HG02981 (cell line): Measurements from ENCODE around the gene PCDHGA1.
A peak's percentile ranks its signal among the peaks of the same experiment; 100 is the strongest.
"Not testable (repeated sequence)": the region's sequence is repeated elsewhere in the genome, so short reads cannot be mapped to it uniquely, and the experiment has no call there.

Source experiments
- ATAC-seq: cut with Tn5 transposase; IDR thresholded peaks from one replicate; pipeline ENCODE4 v1.9.1; 2021; ENCODE audit warnings: mild to moderate bottlenecking, moderate library complexity; ENCODE audit not compliant: unreplicated experiment

The PCDHGA1 gene

DNA sequence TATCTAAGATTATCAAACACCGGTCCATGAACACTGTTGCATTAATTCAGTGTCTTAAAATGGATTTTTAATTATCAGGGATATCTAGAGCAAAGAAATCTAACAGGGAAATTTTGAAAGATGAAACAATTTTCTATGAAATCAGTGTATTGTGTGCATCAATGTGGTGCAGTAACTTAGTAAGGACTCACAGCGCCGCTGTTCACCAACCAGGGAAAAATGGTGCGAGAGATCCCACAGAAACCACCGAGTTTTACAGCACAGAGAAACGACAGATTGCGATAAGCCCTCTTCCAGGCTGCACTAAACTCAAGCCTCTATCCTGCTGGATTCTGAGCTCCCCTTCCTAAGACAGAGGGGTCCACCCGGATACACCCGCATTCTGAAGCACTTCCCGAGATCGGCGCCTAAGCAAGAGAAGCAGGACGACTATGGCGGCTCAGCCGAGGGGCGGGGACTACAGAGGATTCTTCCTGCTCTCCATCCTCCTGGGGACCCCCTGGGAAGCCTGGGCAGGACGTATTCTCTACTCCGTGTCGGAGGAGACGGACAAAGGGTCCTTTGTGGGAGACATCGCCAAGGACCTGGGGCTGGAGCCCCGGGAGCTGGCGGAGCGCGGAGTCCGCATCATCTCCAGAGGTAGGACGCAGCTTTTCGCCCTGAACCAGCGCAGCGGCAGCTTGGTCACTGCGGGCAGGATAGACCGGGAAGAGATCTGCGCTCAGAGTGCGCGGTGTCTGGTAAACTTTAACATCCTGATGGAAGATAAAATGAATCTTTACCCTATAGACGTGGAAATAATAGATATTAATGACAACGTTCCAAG is 52.4 kb downstream of the PCDHGA1 start, which contains the start of gene PCDHGA7:
Gene PCDHGA7 (plus strand): TSS at position 274 of the 826 bp plus-strand sequence. CDS start 158 bp downstream, at position 432.
- no peak for ATAC-seq

DNA sequence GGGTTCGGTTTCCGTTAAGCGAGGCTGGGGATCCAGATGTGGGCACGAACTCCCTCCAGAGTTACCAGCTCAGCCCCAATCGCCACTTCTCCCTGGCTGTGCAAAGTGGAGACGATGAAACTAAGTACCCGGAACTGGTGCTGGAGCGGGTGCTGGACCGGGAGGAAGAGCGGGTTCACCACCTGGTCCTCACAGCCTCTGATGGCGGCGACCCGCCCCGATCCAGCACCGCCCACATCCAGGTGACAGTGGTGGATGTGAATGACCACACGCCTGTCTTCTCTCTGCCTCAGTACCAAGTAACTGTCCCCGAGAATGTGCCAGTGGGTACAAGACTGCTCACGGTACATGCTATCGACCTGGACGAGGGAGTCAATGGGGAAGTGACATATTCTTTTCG is 53.0 kb downstream of the PCDHGA1 start:
- ATAC-seq: no peak

DNA sequence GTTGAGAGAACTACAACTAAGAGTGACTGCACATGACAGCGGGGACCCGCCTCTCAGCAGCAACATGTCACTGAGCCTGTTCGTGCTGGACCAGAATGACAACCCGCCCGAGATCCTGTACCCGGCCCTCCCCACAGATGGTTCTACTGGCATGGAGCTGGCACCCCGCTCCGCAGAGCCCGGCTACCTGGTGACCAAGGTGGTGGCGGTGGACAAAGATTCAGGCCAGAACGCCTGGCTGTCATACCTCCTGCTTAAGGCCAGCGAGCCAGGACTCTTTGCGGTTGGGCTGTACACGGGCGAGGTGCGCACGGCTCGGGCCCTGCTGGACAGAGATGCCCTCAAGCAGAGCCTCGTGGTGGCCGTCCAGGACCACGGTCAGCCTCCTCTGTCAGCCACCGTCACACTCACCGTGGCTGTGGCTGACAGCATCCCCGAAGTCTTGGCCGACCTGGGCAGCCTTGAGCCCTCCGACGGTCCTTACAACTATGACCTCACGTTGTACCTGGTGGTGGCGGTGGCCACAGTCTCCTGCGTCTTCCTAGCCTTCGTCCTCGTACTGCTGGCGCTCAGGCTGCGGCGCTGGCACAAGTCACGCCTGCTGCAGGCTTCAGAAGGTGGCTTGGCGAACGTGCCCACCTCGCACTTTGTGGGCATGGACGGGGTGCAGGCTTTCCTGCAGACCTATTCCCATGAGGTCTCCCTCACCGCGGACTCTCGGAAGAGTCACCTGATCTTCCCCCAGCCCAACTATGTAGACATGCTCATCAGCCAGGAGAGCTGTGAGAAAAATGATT is 54.4 kb downstream of the PCDHGA1 start:
- ATAC-seq: no peak

DNA sequence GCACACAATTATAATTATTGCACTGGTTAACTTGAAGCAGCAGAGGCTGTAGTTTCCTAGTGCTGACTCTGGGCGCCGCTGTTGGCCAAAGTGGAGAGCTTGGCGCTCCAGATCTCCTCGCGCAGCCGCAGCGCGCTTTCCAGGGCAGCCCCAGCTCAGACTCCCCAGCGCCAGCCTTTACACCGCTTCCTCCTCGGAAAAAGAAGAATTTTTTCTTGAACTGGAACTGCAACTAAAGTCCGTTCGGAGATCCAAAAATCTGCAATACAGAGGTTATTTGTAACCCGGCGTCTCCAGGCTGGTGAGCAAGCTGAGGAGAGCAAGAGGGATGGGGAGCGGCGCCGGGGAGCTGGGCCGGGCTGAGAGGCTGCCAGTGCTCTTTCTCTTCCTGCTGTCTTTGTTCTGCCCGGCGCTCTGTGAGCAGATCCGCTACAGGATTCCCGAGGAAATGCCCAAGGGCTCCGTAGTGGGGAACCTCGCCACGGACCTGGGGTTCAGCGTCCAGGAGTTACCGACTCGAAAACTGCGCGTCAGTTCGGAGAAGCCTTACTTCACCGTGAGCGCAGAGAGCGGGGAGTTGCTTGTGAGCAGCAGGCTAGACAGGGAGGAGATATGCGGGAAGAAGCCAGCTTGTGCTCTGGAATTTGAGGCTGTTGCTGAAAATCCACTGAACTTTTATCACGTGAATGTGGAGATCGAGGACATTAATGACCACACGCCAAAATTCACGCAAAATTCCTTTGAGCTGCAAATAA is 57.4 kb downstream of the PCDHGA1 start, which contains the start of gene PCDHGB4:
Gene PCDHGB4 (plus strand): TSS at position 142 of the 755 bp plus-strand sequence. CDS start 187 bp downstream, at position 329.
- peak; percentile 47 for ATAC-seq

DNA sequence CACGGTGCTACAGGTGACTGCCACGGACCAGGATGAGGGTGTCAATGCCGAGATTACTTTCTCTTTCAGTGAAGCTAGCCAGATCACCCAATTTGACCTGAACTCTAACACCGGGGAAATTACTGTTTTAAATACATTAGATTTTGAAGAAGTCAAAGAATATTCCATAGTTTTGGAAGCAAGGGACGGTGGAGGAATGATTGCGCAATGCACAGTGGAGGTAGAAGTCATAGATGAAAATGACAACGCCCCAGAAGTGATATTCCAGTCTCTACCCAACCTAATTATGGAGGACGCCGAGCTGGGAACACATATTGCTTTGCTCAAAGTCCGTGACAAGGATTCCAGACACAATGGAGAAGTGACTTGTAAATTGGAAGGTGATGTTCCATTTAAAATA is 58.3 kb downstream of the PCDHGA1 start:
- ATAC-seq: no peak

DNA sequence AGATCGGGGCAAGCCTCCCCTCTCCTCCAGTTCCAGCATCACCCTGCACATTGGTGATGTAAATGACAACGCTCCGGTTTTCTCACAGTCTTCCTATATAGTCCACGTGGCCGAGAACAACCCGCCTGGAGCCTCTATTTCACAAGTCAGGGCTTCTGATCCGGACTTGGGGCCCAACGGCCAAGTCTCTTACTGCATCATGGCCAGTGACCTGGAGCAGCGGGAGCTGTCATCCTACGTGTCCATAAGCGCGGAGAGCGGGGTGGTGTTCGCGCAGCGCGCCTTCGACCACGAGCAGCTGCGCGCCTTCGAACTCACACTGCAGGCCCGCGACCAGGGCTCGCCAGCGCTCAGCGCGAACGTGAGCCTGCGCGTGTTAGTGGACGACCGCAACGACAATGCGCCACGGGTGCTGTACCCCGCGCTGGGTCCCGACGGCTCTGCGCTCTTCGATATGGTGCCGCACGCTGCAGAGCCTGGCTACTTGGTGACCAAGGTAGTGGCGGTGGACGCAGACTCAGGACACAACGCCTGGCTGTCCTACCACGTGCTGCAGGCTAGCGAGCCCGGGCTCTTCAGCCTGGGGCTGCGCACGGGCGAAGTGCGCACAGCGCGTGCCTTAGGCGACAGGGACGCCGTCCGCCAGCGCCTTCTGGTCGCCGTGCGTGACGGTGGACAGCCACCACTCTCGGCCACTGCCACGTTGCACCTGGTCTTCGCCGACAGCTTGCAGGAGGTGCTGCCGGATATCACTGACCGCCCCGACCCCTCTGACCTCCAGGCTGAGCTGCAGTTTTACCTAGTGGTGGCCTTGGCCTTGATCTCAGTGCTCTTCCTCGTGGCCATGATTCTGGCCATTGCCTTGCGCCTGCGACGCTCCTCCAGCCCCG is 59.1 kb downstream of the PCDHGA1 start:
- no peak for ATAC-seq

DNA sequence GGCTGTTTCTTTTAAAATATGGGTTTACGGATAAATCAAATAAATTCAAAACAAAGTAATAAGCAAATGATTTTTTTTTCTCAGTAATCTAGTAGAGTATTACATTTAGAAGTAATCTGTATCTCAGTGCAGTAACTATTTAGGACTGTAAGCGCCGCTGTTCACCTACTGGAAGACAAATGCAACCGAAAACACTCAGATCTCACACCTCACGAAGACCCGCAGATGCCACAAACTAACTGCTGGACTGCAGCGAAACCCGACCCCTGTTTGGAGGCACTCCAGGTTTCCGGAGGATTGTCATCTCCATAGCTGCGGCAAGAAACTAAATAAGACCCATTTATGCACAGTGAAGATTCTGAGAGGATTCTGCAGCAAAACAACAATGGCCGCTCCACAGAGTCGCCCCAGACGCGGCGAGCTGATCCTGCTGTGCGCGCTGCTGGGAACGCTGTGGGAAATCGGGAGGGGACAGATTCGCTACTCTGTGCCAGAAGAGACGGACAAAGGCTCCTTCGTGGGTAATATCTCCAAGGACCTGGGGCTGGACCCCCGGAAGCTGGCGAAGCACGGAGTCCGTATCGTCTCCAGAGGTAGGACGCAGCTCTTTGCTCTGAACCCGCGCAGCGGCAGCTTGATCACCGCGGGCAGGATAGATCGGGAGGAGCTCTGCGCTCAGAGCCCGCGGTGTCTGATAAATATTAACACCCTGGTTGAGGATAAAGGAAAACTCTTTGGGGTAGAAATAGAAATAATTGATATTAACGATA is 62.3 kb downstream of the PCDHGA1 start, which contains the start of gene PCDHGA8:
Gene PCDHGA8 (plus strand): TSS at position 205 of the 770 bp plus-strand sequence. CDS start 181 bp downstream, at position 386.
- ATAC-seq: no peak

DNA sequence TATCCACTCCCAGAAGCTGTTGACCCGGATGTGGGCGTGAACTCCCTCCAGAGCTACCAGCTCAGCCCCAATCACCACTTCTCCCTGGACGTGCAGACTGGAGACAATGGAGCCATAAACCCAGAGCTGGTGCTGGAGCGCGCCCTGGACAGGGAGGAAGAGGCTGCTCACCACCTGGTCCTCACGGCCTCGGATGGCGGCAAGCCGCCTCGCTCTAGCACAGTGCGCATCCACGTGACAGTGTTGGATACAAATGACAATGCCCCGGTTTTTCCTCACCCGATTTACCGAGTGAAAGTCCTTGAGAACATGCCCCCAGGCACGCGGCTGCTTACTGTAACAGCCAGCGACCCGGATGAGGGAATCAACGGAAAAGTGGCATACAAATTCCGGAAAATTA is 63.0 kb downstream of the PCDHGA1 start:
- no peak for ATAC-seq

DNA sequence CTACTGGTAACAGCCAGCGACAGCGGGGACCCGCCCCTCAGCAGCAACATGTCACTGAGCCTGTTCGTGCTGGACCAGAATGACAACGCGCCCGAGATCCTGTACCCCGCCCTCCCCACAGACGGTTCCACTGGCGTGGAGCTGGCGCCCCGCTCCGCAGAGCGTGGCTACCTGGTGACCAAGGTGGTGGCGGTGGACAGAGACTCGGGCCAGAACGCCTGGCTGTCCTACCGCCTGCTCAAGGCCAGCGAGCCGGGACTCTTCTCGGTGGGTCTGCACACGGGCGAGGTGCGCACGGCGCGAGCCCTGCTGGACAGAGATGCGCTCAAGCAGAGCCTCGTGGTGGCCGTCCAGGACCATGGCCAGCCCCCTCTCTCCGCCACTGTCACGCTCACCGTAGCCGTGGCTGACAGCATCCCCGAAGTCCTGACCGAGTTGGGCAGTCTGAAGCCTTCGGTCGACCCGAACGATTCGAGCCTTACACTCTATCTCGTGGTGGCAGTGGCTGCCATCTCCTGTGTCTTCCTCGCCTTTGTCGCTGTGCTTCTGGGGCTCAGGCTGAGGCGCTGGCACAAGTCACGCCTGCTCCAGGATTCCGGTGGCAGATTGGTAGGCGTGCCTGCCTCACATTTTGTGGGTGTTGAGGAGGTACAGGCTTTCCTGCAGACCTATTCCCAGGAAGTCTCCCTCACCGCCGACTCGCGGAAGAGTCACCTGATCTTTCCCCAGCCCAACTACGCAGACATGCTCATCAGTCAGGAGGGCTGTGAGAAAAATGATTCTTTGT is 64.3 kb downstream of the PCDHGA1 start:
- not testable (repeated sequence) for ATAC-seq

DNA sequence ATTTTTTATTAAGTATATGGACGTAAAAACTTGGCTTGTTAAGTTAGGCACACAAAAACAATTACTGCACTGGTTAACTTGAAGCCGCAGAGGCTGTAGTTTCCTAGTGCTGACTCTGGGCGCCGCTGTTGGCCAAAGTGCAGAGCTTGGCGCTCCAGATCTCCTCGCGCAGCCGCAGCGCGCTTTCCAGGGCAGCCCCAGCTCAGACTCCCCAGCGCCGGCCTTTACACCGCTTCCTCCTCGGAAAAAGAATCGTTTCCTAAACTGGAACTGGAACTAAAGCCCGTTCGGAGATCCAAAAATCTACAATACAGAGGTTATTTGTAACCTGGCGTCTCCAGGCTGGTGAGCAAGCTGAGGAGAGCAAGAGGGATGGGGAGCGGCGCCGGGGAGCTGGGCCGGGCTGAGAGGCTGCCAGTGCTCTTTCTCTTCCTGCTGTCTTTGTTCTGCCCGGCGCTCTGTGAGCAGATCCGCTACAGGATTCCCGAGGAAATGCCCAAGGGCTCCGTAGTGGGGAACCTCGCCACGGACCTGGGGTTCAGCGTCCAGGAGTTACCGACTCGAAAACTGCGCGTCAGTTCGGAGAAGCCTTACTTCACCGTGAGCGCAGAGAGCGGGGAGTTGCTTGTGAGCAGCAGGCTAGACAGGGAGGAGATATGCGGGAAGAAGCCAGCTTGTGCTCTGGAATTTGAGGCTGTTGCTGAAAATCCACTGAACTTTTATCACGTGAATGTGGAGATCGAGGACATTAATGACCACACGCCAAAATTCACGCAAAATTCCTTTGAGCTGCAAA is 67.6 kb downstream of the PCDHGA1 start, which contains the start of gene PCDHGB5:
Gene PCDHGB5 (plus strand): TSS at position 192 of the 796 bp plus-strand sequence. CDS start 181 bp downstream, at position 373.
- ATAC-seq: peak; percentile 87

DNA sequence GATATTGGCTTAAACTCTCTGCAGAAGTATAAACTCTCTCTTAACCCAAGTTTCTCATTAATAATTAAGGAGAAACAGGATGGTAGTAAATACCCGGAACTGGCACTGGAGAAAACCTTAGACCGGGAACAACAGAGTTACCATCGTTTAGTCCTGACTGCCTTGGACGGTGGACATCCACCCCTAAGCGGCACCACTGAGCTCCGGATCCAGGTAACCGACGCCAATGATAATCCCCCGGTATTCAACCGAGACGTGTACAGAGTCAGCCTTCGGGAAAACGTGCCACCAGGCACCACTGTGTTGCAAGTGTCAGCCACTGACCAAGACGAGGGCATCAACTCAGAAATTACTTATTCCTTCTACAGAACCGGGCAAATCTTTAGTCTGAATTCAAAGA is 68.3 kb downstream of the PCDHGA1 start:
- ATAC-seq: no peak

DNA sequence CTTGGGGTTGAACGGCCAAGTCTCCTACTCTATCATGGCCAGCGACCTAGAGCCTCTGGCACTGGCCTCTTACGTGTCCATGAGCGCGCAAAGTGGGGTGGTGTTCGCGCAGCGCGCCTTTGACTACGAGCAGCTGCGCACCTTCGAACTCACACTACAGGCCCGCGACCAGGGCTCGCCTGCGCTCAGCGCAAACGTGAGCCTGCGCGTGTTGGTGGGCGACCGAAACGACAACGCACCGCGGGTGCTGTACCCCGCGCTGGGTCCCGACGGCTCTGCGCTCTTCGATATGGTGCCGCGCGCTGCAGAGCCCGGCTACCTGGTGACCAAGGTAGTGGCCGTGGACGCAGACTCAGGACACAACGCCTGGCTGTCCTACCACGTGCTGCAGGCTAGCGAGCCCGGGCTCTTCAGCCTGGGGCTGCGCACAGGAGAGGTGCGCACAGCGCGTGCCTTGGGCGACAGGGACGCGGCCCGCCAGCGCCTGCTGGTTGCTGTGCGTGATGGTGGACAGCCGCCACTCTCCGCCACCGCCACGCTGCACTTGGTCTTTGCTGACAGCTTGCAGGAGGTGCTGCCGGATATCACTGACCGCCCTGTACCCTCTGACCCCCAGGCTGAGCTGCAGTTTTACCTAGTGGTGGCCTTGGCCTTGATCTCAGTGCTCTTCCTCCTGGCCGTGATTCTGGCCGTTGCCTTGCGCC is 69.4 kb downstream of the PCDHGA1 start:
- ATAC-seq: no peak

DNA sequence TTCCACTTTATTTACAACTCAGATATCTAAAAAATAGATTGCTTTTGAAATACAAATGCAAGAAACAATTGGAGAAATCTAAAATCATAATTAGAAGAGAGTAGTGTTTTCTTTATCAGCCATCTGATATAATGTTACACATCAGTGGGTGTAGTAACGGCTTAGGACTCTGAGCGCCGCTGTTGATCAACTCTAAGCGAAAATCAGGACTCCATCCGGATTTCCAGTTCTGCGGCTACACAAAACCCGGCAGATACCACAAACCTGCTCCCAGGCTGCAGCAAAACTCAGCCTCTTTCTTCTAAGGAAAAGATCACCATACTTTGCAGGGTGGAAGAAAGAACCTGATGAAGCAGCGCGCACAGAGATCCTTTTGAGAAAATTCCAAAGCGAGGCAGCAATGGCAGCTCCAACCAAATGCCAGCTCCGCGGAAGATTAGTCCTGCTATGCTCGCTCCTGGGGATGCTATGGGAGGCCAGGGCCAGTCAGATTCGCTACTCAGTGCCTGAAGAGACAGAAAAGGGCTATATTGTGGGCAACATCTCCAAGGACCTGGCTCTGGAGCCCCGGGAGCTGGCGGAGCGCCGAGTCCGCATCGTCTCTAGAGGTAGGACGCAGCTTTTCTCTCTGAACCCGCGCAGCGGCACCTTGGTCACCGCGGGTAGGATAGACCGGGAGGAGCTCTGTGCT is 72.4 kb downstream of the PCDHGA1 start, which contains the start of gene PCDHGA9:
Gene PCDHGA9 (plus strand): TSS at position 226 of the 691 bp plus-strand sequence. CDS start 175 bp downstream, at position 401.
- ATAC-seq: no peak

DNA sequence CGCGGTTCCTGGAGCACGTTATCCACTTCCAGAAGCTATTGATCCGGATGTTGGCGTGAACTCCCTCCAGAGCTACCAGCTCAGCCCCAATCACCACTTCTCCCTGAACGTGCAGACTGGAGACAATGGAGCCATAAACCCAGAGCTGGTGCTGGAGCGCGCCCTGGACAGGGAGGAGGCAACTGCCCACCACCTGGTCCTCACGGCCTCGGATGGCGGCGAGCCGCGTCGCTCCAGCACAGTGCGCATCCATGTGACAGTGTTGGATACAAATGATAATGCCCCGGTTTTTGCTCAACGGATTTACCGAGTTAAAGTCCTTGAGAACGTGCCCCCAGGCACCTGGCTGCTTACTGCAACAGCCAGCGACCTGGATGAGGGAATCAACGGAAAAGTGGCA is 73.1 kb downstream of the PCDHGA1 start:
- ATAC-seq: no peak

DNA sequence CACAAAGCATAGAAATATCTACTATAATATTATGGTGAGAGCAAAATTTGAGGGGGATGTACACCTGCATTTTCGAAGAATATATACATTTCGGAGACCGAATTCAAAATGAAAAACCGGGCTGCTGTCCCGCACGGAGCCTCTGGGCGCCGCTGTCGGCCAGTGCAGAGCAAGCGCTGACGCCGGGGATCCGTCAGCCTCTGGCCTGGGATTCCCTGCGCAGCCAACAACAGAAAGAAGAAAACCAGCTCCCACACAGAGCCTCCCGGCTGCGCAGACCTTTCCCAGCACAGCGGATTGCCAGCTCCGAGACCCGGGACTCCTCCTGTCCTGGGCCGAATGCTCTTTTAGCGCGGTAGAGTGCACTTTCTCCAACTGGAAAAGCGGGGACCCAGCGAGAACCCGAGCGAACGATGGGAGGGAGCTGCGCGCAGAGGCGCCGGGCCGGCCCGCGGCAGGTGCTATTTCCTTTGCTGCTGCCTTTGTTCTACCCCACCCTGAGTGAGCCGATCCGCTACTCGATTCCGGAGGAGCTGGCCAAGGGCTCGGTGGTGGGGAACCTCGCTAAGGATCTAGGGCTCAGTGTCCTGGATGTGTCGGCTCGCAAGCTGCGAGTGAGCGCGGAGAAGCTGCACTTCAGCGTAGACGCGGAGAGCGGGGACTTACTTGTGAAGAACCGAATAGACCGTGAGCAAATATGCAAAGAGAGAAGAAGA is 77.6 kb downstream of the PCDHGA1 start, which contains the start of gene PCDHGB6:
Gene PCDHGB6 (plus strand): TSS at position 232 of the 716 bp plus-strand sequence. CDS start 182 bp downstream, at position 414.
- ATAC-seq: not testable (repeated sequence)
